Measurements from ENCODE around the gene LRPAP1.
"Not testable (repeated sequence)": the region's sequence is repeated elsewhere in the genome, so short reads cannot be mapped to it uniquely, and the experiment has no call there.

GRCh38 chr4:3578527-3579144, 46.4 kb upstream of the LRPAP1 start:
- TF ChIP-seq CTCF, POLR2A (IDR thresholded peaks at IDR 0.05): not testable (repeated sequence)
